NT2/D1 (cell line): ENCODE measurements around the gene CCDC196.

ENCODE experiments used
- SUZ12 ChIP-seq: IDR thresholded peaks from 2 replicates; pipeline ENCODE4 v1.6.1; 2011; ENCODE audit not compliant: insufficient read length, insufficient read depth; ENCODE audit errors: extremely low read depth
- YY1 ChIP-seq: IDR thresholded peaks from 2 replicates; pipeline ENCODE4 v1.6.1; 2011; ENCODE audit not compliant: insufficient read length, insufficient read depth
- ZNF274 ChIP-seq: IDR thresholded peaks from 2 replicates; pipeline ENCODE4 v1.6.1; 2011; ENCODE audit warnings: mild to moderate bottlenecking, low read depth, low read length

DNA sequence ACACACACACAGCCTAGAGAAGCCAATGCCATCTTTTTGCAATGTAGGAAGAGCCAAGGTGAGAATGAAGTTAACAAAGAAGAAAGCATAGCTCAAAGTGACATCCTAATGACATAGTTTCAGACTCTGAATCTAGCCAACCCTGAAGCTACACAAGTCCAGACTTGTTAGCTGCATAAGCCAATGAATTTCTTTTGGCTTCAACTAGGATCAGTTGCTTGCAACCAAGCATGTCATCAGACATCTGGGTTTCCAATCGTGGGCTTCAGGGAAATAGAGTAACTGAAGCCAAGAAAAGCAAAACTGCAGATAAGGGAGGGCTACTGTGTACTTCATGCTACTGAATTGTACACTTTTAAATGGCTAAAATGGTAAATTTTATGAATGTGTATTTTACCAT lies 17.4 kb downstream of the CCDC196 start:
- no peak for TF ChIP-seq YY1
- no peak for TF ChIP-seq SUZ12
- TF ChIP-seq ZNF274 = no peak
